ELR (cell line): ENCODE results near the gene PDS5A.
"Not testable (repeated sequence)": the region's sequence is repeated elsewhere in the genome, so short reads cannot be mapped to it uniquely, and the experiment has no call there.

Experiments
- DNase-seq: peaks from one replicate; pipeline ENCODE4 v3.0.0-alpha.2; 2015; ENCODE audit warnings: low read depth

PDS5A gene

GRCh38 chr4:39825090-39825489 lies 152.6 kb downstream of the PDS5A start:
- no peak for DNase-seq

GRCh38 chr4:39823191-39823590 lies 154.5 kb downstream of the PDS5A start:
- DNase-seq, result no peak

DNA sequence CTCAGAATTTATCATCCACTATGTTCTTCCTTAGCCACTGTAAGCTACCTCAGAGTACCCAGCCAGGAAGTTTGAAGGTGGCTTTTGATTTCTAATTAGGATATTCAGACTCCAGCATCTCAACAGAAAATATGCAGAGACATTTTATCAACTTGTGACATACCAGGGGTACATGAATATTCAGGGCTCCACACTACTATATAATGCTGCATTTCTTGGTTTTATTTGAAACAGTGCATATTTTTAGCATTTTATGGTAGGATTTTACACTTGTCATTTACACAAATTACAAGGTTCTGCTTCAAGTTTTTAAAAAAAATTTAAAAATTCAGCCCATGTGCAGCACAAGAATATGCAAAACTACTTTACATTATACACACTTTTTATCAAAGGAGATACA lies 155.0 kb downstream of the PDS5A start:
- DNase-seq, result no peak

- DNase-seq, result no peak
Observed at GRCh38 chr4:39821951-39822350, 155.8 kb downstream of the PDS5A start.

GRCh38 chr4:39820186-39820585 lies 157.5 kb downstream of the PDS5A start:
- DNase-seq, result no peak

GRCh38 chr4:39818646-39819045 lies 159.1 kb downstream of the PDS5A start:
- no peak for DNase-seq

DNA sequence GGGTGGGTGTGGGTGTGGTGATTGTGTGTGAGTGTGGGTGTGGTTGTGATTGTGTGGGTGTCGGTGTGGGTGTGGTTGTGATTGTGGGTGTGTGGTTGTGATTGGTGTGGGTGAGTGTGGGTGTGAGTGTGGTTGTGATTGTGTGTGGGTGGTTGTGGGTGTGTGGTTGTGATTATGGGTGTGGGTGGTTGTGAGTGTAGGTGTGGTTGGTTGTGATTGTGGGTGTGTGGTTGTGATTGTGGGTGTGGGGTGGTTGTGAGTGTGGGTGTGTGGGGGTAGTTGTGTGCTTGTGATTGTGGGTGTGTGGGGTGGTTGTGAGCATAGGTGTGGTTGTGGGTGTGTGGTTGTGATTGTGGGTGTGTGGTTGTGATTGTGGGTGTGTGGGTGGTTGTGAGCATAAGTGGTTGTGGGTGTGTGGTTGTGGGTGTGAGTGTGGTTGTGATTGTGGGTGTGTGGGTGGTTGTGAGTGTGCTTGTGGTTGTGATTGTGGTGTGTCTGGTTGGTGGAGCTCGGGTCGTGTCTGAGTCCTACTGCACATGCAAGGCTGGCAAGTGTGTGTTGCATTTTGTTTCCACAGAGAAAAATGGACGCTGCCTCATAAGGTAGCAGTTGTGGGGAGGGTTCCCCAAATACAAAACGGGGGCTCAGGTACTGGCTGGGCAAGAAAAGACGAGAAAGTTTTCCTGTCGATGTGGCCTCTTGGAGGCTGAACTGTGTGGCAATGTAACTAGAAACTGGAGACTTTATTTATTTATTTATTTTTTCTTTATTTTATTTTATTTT lies 163.1 kb downstream of the PDS5A start:
- peak; percentile 40 for DNase-seq

GRCh38 chr4:39813761-39814160 lies 163.9 kb downstream of the PDS5A start:
- not testable (repeated sequence) for DNase-seq

DNA sequence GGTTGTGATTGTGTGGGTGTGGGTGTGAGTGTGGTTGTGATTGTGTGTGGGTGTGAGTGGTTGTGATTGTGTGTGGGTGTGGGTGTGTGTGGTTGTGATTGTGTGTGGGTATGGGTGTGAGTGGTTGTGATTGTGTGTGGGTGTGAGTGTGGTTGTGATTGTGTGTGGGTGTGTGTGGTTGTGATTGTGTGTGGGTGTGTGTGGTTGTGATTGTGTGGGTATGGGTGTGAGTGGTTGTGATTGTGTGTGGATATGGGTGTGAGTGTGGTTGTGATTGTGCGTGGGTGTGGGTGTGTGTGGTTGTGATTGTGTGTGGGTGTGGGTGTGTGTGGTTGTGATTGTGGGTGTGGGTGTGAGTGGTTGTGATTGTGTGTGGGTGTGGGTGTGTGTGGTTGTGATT lies 164.7 kb downstream of the PDS5A start:
- not testable (repeated sequence) for DNase-seq

GRCh38 chr4:39812500-39812899 lies 165.2 kb downstream of the PDS5A start:
- DNase-seq, result peak; percentile 19

- no peak for DNase-seq
Observed at GRCh38 chr4:39808231-39808749, 169.4 kb downstream of the PDS5A start.

GRCh38 chr4:39802005-39802404 lies 175.7 kb downstream of the PDS5A start:
- no peak for DNase-seq

DNA sequence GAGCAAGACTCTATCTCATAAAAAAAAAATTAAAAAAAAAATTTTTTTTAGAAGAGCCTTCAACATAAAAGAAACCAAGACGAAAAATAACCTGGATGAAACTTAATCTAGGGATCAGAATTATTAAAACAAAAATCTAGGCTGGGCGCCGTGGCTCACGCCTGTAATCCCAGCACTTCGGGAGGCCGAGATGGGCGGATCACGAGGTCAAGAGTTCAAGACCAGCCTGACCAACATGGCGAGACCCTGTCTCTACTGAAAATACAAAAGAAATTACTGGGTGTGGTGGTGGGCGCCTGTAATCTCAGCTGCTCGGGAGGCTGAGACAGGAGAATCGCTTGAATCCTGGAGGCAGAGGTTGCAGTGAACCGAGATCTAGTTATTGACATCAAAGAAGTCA lies 184.7 kb downstream of the PDS5A start:
- not testable (repeated sequence) for DNase-seq

DNA sequence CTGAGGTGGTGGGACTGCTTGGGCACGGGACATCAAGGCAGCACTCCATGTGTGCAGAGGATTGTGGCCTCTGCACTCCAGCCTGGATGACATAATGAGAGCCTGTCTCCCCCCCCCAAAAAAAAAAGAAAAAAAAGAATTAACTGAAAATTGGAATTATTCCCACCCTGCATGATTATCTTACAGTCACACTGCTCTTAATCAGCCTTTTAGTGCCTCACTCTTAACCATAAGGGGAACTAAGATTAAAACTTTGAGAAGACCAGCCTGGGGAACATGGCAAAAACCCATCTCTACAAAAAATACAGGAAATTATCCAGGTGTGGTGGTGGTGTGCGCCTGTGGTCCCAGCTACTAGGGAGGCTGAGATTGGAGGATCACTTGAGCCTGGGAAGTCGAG lies 185.2 kb downstream of the PDS5A start:
- DNase-seq, result no peak

- DNase-seq, result no peak
Observed at GRCh38 chr4:39792128-39792527, 185.6 kb downstream of the PDS5A start.

DNA sequence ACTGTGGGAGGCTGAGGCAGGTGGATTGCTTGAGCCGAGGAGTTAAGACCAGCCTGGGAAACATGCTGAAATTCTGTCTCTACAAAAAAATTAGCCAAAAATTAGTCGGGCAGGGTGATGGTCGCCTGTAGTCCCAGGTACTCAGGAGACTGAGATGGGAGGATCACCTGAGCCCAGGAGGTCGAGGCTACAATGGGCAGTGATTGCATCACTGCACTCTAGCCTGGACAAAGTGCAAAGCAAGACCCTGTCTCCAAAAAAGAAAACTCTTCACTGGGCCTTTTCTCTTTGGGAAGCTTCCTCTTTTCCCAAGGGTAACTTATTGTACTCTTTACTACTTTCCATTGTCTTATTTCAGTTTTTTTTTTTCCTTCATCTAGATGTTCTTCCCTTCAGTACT lies 190.9 kb downstream of the PDS5A start:
- DNase-seq, result no peak

- DNase-seq, result no peak
Observed at GRCh38 chr4:39785083-39785482, 192.6 kb downstream of the PDS5A start.

DNA sequence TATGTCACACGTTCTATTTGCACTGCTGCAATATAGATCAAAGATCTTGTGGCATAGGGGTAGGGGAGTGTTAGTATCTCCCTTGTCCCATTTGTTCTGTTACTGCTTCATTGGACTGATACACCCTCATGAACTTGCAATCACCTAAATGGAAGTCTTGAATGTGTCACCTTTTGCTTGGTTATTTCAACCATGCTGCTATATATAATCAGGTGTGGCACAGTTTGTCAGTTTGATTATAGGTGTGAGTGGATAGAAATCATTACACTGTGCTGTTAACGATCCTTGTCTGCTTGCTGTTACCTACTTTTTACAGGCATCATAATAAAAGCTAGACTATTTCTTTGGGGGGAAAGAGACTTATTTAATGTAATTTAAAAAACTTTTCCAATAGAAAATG lies 195.7 kb downstream of the PDS5A start:
- DNase-seq, result not testable (repeated sequence)
